Subcutaneous adipose tissue (tissue), 4 donors: ENCODE results near the gene GPC6. TPM values are rescaled to one million over a fixed set of nuclear protein-coding genes. Genes with fewer than 3 reads are reported as not detected.

ENCODE experiments used
- CTCF ChIP-seq: fragments of 450-650 bp; IDR thresholded peaks from one replicate; pipeline ENCODE4 v1.5.1; 2016; ENCODE audit warnings: low read depth, mild to moderate bottlenecking, control low read depth, antibody characterized with exemption, moderate library complexity
- total RNA-seq, 4 donors: library from RNA; depleted of rRNA; stranded (reverse); fragments of >200 nt; gene quantifications; one replicate each; pipeline ENCODE4 v1.1.0, GENCODE V29; 2016

Gene GPC6
- total RNA-seq, 4 donors from 2014 or later: 16.2 to 30.6 (median 26.9) TPM

- no peak for TF ChIP-seq CTCF
Observed at GRCh38 chr13:93721483-93721882, 494.9 kb downstream of the GPC6 start.

- TF ChIP-seq CTCF: no peak
Observed at GRCh38 chr13:93723316-93723715, 496.7 kb downstream of the GPC6 start.

- no peak for TF ChIP-seq CTCF
Observed at GRCh38 chr13:93724187-93724586, 497.6 kb downstream of the GPC6 start.

- no peak for TF ChIP-seq CTCF
Observed at GRCh38 chr13:93726173-93726957, 499.8 kb downstream of the GPC6 start.

GRCh38 chr13:93727211-93728141 is 500.9 kb downstream of the GPC6 start:
- TF ChIP-seq CTCF: no peak

- no peak for TF ChIP-seq CTCF
Observed at GRCh38 chr13:93729383-93729782, 502.8 kb downstream of the GPC6 start.

- TF ChIP-seq CTCF: no peak
Observed at GRCh38 chr13:93730780-93731179, 504.2 kb downstream of the GPC6 start.
